HepG2 (cell line): ENCODE data around the gene DOP1B. TPM values are rescaled to one million over a fixed set of nuclear protein-coding genes. Genes with fewer than 3 reads are reported as not detected.

ENCODE experiments used
- AKAP8 ChIP-seq: sonication (generic); formaldehyde crosslinking; IDR thresholded peaks from 2 replicates; pipeline ENCODE4 v1.5.1; 2020; ENCODE audit warnings: mild to moderate bottlenecking, missing genetic modification reagents
- DNMT1 ChIP-seq: sonication (generic); formaldehyde crosslinking; IDR thresholded peaks from 2 replicates; pipeline ENCODE4 v1.5.1; 2020; ENCODE audit warnings: mild to moderate bottlenecking, missing genetic modification reagents
- ISL2 ChIP-seq: sonication (generic); formaldehyde crosslinking; IDR thresholded peaks from 2 replicates; pipeline ENCODE4 v1.5.0; 2020; ENCODE audit warnings: missing genetic modification reagents
- KLF11 ChIP-seq: IDR thresholded peaks from 2 replicates; pipeline ENCODE4 v1.6.1; 2016; ENCODE audit warnings: missing compliant biosample characterization
- LCORL ChIP-seq, 2 experiments: fragments of 450-650 bp in 1 of 2; sonication (generic) in 1 of 2; formaldehyde crosslinking in 1 of 2; IDR thresholded peaks; 2 replicates each; pipeline versions ENCODE4 v1.5.0 to v1.6.1; 2017 to 2020; ENCODE audit warnings: antibody characterized with exemption in 1 of 2, missing genetic modification reagents in 1 of 2
- MIER3 ChIP-seq: IDR thresholded peaks from 2 replicates; pipeline ENCODE4 v1.6.1; 2016; ENCODE audit warnings: missing compliant biosample characterization, borderline replicate concordance
- POLR2AphosphoS2 ChIP-seq: IDR thresholded peaks from 2 replicates; pipeline ENCODE4 v1.6.1; 2011; ENCODE audit warnings: low read depth, low read length, improper control_type of control experiment
- SMAD9 ChIP-seq: sonication (generic); formaldehyde crosslinking; IDR thresholded peaks from 2 replicates; pipeline ENCODE4 v1.5.1; 2020; ENCODE audit warnings: mild to moderate bottlenecking, missing genetic modification reagents
- SOX5 ChIP-seq: IDR thresholded peaks from 2 replicates; pipeline ENCODE4 v1.6.1; 2016; ENCODE audit warnings: borderline replicate concordance
- TARDBP ChIP-seq: sonication (generic); formaldehyde crosslinking; IDR thresholded peaks from 2 replicates; pipeline ENCODE4 v1.8.0; 2022; ENCODE audit warnings: mild to moderate bottlenecking, missing genetic modification reagents
- TSC22D2 ChIP-seq: sonication (generic); formaldehyde crosslinking; IDR thresholded peaks from 2 replicates; pipeline ENCODE4 v1.5.1; 2020; ENCODE audit warnings: missing genetic modification reagents, mild to moderate bottlenecking, borderline replicate concordance
- ZNF121 ChIP-seq: sonication (generic); formaldehyde crosslinking; IDR thresholded peaks from 2 replicates; pipeline ENCODE4 v1.5.0; 2020; ENCODE audit warnings: mild to moderate bottlenecking, missing genetic modification reagents
- ZNF350 ChIP-seq: sonication (generic); formaldehyde crosslinking; IDR thresholded peaks from 2 replicates; pipeline ENCODE4 v1.4.0; 2020; ENCODE audit warnings: mild to moderate bottlenecking, low read depth, missing genetic modification reagents, borderline replicate concordance
- ZNF577 ChIP-seq: sonication (generic); formaldehyde crosslinking; IDR thresholded peaks from 2 replicates; pipeline ENCODE4 v1.4.0; 2020; ENCODE audit warnings: mild to moderate bottlenecking, low read depth, missing genetic modification reagents, borderline replicate concordance
- ZNF704 ChIP-seq: sonication (generic); formaldehyde crosslinking; IDR thresholded peaks from 2 replicates; pipeline ENCODE4 v1.8.1; 2023; ENCODE audit warnings: mild to moderate bottlenecking, inconsistent platforms, moderate library complexity, missing genetic modification reagents, borderline replicate concordance
- ZNF775 ChIP-seq: sonication (generic); formaldehyde crosslinking; IDR thresholded peaks from 2 replicates; pipeline ENCODE4 v1.4.0; 2020; ENCODE audit warnings: missing genetic modification reagents, mild to moderate bottlenecking, moderate library complexity, borderline replicate concordance
- ZNF891 ChIP-seq: sonication (generic); formaldehyde crosslinking; IDR thresholded peaks from 2 replicates; pipeline ENCODE4 v1.5.0; 2020; ENCODE audit warnings: mild to moderate bottlenecking, missing genetic modification reagents
- polyA plus RNA-seq, 8 experiments: library from polyadenylated mRNA; depleted of rRNA in 3 of 8; stranded (reverse) in 7 of 8; unstranded in 1 of 8; fragments of >200 nt; fragmentation: Illumina TruSeq in 4 of 8; extraction: Trizol in 4 of 8; gene quantifications; 2 replicates each; pipeline versions ENCODE4 v1.2.1 to v1.2.3, GENCODE V29; 2011 to 2016; ENCODE audit warnings: low read depth in 4 of 8, missing spikeins in 1 of 8, mixed read lengths in 1 of 8; ENCODE audit not compliant: insufficient read depth in 1 of 8
- total RNA-seq, 5 experiments: library from RNA; depleted of rRNA; stranded (reverse); fragments of >200 nt; fragmentation: Illumina TruSeq; extraction: Trizol; gene quantifications; 2 replicates each; pipeline ENCODE4 v1.2.3, GENCODE V29; 2016; ENCODE audit warnings: low read depth in 1 of 5
- TF ChIP-seq, protein P1 (sequence below): sonication (generic); formaldehyde crosslinking; IDR thresholded peaks from 2 replicates; pipeline ENCODE4 v1.4.0; 2020; ENCODE audit warnings: missing genetic modification reagents
- TF ChIP-seq, protein P2 (sequence below): sonication (generic); formaldehyde crosslinking; IDR thresholded peaks from 2 replicates; pipeline ENCODE4 v1.5.1; 2020; ENCODE audit warnings: missing genetic modification reagents, mild to moderate bottlenecking, borderline replicate concordance
- TF ChIP-seq, protein P3 (sequence below): sonication (generic); formaldehyde crosslinking; IDR thresholded peaks from 2 replicates; pipeline ENCODE4 v1.5.1; 2020; ENCODE audit warnings: missing genetic modification reagents, mild to moderate bottlenecking, borderline replicate concordance

DOP1B gene
- total and polyA plus RNA-seq, 2 of the 13 experiments (the other 11 are each of a cell fraction or from before 2014, with no cell fraction given) = 2.8 to 3.2 TPM

DNA sequence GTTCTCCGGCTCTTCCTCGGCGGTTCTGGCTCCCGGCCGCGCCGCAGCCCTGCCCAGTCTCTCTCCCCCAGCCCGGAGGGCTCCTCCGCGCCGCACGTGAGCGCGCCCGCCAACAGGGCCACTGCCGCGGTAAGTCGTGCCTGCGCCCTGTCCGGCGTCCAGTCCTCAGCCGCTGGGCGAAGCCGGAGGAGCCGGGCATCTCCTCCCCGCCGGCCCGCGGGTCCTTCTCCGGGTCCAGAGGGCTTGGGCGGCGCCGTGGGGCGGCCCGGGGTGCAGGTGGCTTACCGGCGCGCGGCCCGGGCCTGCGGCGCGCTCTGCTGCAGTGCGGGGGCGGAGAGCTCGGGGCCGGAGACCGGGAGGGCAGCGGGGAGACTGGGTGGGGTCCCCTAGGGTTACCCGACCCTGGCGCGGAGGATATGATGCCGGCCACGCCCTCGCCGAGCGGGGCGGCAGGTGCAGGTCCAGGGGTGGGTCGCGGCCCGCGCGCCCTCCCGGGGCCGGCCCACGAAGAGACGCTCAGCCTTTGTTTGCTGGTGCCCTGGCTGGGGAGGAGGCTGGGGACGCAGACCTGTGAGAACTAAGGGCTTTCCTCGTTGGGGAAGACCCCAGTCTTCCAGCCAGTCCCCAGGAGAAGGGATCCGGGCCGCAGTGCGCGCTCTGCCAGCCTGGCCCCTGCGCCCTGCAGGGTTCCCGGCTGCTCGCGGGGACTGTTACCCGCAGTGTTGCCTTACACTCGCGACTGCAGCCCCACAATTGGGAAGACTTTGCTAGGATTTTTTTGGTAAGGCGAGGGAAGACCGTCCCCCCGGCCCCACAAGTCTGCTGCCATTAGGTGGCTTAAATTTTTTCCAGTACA, at the start of gene DOP1B (continued):
- TF ChIP-seq ZNF704 (CRISPR knock-in tag) = 0 out of 2 replicates have a peak, but pooled peaks have one; percentile 41
- TF ChIP-seq ZNF775 = no peak
- TF ChIP-seq LCORL (IDR thresholded peaks at IDR 0.05) = no peak
- TF ChIP-seq LCORL (CRISPR knock-in tag; IDR thresholded peaks at IDR 0.05) = no peak
- no peak for TF ChIP-seq SMAD9 (CRISPR knock-in tag)
- no peak for TF ChIP-seq POLR2AphosphoS2
- no peak for TF ChIP-seq ZNF577 (CRISPR knock-in tag)
- no peak for TF ChIP-seq MIER3 (CRISPR knock-in tag)
- TF ChIP-seq TARDBP = peak; percentile 54; the same call in 1 of the 2 replicates
- no peak for TF ChIP-seq ISL2 (CRISPR knock-in tag)
- no peak for TF ChIP-seq TSC22D2 (CRISPR knock-in tag)
- no peak for TF ChIP-seq DNMT1 (CRISPR knock-in tag)
- TF ChIP-seq, protein P1, sequence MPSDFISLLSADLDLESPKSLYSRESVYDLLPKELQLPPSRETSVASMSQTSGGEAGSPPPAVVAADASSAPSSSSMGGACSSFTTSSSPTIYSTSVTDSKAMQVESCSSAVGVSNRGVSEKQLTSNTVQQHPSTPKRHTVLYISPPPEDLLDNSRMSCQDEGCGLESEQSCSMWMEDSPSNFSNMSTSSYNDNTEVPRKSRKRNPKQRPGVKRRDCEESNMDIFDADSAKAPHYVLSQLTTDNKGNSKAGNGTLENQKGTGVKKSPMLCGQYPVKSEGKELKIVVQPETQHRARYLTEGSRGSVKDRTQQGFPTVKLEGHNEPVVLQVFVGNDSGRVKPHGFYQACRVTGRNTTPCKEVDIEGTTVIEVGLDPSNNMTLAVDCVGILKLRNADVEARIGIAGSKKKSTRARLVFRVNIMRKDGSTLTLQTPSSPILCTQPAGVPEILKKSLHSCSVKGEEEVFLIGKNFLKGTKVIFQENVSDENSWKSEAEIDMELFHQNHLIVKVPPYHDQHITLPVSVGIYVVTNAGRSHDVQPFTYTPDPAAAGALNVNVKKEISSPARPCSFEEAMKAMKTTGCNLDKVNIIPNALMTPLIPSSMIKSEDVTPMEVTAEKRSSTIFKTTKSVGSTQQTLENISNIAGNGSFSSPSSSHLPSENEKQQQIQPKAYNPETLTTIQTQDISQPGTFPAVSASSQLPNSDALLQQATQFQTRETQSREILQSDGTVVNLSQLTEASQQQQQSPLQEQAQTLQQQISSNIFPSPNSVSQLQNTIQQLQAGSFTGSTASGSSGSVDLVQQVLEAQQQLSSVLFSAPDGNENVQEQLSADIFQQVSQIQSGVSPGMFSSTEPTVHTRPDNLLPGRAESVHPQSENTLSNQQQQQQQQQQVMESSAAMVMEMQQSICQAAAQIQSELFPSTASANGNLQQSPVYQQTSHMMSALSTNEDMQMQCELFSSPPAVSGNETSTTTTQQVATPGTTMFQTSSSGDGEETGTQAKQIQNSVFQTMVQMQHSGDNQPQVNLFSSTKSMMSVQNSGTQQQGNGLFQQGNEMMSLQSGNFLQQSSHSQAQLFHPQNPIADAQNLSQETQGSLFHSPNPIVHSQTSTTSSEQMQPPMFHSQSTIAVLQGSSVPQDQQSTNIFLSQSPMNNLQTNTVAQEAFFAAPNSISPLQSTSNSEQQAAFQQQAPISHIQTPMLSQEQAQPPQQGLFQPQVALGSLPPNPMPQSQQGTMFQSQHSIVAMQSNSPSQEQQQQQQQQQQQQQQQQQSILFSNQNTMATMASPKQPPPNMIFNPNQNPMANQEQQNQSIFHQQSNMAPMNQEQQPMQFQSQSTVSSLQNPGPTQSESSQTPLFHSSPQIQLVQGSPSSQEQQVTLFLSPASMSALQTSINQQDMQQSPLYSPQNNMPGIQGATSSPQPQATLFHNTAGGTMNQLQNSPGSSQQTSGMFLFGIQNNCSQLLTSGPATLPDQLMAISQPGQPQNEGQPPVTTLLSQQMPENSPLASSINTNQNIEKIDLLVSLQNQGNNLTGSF = no peak
- TF ChIP-seq SOX5 (CRISPR knock-in tag) = no peak
- TF ChIP-seq, protein P2, sequence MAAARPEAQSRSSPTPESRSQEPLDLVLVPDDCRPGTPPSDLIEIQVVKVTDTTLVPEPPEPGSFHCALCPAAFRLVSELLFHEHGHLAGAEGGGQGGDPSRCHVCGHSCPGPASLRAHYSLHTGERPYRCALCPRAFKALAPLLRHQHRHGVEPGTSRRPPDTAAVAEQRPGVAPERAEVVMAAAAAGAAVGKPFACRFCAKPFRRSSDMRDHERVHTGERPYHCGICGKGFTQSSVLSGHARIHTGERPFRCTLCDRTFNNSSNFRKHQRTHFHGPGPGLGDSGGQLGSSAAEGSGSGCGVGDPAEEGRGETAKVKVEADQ = no peak
- no peak for TF ChIP-seq ZNF350 (CRISPR knock-in tag)
- no peak for TF ChIP-seq KLF11 (CRISPR knock-in tag)
- TF ChIP-seq ZNF891 (CRISPR knock-in tag) = 0 out of 2 replicates have a peak, but pooled peaks have one; percentile 47
- no peak for TF ChIP-seq ZNF121
- no peak for TF ChIP-seq AKAP8 (CRISPR knock-in tag)
- TF ChIP-seq, protein P3, sequence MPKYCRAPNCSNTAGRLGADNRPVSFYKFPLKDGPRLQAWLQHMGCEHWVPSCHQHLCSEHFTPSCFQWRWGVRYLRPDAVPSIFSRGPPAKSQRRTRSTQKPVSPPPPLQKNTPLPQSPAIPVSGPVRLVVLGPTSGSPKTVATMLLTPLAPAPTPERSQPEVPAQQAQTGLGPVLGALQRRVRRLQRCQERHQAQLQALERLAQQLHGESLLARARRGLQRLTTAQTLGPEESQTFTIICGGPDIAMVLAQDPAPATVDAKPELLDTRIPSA (CRISPR knock-in tag) = no peak
